Right lobe of liver (tissue), 4 donors: ENCODE data around the gene KANSL1.
"Not testable (repeated sequence)": the region's sequence is repeated elsewhere in the genome, so short reads cannot be mapped to it uniquely, and the experiment has no call there.

ENCODE experiments used
- CTCF ChIP-seq, 4 donors: fragments of 200-600 bp in 3 of 4; fragments of 450-650 bp in 1 of 4; IDR thresholded peaks; one replicate each; pipeline versions ENCODE4 v1.5.1 to v1.8.0; 2016 to 2022; ENCODE audit warnings: antibody characterized with exemption in 4 of 4, mild to moderate bottlenecking in 2 of 4
- POLR2A ChIP-seq: fragments of 450-650 bp; IDR thresholded peaks from one replicate; pipeline ENCODE4 v1.6.1; 2017; ENCODE audit warnings: antibody characterized with exemption, mild to moderate bottlenecking
- donor health status: DM: no; HTN: no; CAD: no.
- donor health status: DM: no; HTN: no; CAD: no.
- donor health status: DM: no; HTN: yes; CAD: no.

- TF ChIP-seq POLR2A; CTCF (IDR thresholded peaks at IDR 0.05): not testable (repeated sequence)
Measured at GRCh38 chr17:46183383-46183782, 9.8 kb downstream of the KANSL1 start.
